Midbrain (tissue), 1 donor: ENCODE results near the gene RNF38.
"Not testable (repeated sequence)": the region's sequence is repeated elsewhere in the genome, so short reads cannot be mapped to it uniquely, and the experiment has no call there.

Source experiments
- DNase-seq: peaks from one replicate; lab custom pipeline; 2025; lab: John Stamatoyannopoulos, UW

RNF38 gene

GRCh38 chr9:36407122-36407723, 7.2 kb upstream of the RNF38 start:
- DNase-seq: peak; percentile 76

- DNase-seq: no peak
These were observed 2.5 kb upstream of the RNF38 start for GRCh38 chr9:36402536-36402935.

GRCh38 chr9:36401897-36402480, 1.9 kb upstream of the RNF38 start:
- no peak for DNase-seq

GRCh38 chr9:36401164-36401740, 1.2 kb upstream of the RNF38 start:
- DNase-seq: peak; percentile 89

DNA sequence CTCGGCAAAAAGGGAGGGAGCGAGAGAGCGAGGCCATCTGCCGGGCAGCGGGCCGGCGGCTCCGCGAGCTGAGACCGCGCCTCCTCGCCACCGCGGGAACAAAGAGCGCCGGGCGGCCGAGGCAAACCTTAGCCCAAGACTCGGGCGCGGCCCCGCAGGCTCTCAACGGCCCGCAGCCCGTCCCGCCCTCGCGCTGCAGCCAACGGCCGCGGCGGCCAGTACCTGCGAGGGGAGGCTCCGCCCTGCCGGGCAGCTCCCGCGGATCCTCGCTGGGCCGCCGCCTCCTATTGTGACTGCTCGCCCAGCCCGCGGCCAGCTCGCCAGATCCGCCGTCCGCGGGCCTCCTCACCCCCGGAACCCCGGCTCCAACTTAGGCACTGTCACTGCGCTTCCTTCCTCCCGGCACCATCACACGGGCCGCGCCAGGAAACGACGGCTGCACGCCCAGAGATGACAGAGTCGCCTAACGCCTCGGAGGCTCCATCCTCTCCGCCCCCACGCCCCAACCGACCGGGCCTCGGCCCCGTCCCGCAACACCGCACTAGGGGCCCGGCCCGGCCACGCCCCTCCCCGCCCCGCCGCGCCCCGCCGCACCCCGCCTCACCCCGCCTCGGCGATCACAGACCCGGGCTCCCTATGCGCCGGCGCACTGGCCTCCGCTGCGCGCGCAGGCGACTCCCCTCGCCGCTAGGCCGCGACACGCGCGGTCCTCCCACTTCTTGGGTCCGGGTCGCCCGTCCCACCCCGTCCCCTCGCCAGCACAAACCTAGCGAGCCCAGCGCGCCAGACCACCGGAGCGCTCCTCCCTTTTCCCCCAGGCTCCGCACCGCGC, 479 bp upstream of the RNF38 start:
- DNase-seq: peak; percentile 91

- DNase-seq: no peak
These were observed 1.3 kb downstream of the RNF38 start for GRCh38 chr9:36398745-36399144.

GRCh38 chr9:36396985-36397384, 3.1 kb downstream of the RNF38 start:
- no peak for DNase-seq

DNA sequence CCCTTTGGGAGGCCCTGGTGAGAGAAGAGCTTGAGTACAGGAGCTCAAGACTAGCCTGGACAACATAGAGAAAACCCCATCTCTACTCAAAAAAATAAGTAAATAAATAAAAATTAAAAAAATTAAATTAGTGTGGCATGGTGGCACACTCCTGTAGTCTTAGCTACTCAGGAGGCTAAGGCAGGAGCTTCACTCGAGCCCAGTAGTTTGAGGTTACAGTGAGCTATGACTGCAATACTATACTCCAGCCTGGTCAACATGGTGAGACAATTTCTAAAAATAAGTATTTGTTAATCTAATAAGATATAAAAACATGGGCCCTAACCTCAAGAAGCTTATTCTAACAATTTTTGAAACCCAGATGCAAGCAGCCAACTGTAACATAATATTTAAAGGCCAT, 7.6 kb downstream of the RNF38 start:
- DNase-seq: no peak

- no peak for DNase-seq
These were observed 10.5 kb downstream of the RNF38 start for GRCh38 chr9:36389590-36389989.

DNA sequence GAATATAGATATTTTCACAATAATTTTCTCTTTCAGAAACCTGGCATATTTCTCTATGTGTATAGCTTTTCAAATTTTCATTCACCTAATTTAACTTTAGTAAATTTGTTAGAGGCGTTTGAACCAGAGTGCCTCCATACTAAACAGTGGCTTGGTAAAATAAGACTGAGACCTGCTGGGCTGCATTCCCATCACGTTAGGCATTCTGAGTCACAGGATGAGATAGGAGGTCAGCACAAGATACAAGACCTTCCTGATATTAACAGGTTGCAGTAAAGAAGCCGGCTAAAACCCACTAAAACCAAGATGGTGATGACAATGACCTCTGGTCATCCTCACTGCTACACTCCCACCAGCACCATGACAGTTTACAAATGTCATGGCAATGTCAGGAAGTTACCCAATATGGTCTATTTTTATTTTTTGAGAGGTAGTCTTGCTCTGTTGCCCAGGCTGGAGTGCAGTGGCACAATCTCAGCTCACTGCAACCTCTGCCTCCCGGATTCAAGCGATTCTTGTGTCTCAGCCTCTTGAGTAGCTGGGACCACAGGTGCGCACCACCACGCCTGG, 13.6 kb downstream of the RNF38 start:
- not testable (repeated sequence) for DNase-seq

GRCh38 chr9:36382484-36382883, 17.6 kb downstream of the RNF38 start:
- no peak for DNase-seq

GRCh38 chr9:36364577-36364976, 35.5 kb downstream of the RNF38 start:
- DNase-seq: no peak

DNA sequence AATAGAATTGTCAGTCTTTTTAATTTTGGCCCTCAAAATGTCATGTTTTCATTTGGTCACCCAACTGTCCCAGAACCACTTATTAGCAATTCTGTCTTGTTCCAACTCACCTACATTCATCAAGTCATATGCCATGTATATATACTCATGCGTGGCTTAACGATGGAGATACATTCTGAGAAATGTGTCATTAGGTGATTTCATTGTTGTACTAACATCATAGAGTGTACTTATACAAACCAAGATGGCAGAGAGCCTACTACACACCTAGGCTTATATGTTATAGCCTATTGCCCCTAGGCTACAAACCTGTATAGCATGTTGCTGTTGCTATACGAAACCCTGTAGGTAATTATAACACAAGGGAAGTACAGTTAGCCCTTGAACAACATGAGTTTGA, 36.6 kb downstream of the RNF38 start:
- DNase-seq: no peak

DNA sequence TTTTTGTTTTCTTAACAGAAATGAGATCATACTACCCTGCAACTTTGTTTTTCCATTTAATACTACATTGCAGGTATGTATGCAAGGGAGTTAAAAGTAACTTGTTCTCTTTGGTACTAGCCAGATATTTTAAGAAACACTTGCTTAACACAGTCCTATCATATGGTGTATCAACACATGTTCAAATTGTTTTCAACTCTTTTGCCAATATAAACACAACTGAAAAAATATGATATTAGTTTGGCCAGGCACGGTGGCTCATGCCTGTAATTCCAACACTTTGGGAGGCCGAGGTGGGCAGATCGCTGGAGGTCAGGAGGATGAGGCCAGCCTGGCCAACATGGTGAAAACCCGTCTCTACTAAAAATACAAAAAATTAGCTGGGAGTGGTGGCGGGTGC, 41.6 kb downstream of the RNF38 start:
- no peak for DNase-seq

- DNase-seq: no peak
These were observed 42.4 kb downstream of the RNF38 start for GRCh38 chr9:36357639-36358038.

- no peak for DNase-seq
These were observed 53.5 kb downstream of the RNF38 start for GRCh38 chr9:36346569-36346968.

GRCh38 chr9:36345103-36345846, 54.8 kb downstream of the RNF38 start:
- no peak for DNase-seq

- DNase-seq: no peak
These were observed 58.0 kb downstream of the RNF38 start for GRCh38 chr9:36341936-36342577.

DNA sequence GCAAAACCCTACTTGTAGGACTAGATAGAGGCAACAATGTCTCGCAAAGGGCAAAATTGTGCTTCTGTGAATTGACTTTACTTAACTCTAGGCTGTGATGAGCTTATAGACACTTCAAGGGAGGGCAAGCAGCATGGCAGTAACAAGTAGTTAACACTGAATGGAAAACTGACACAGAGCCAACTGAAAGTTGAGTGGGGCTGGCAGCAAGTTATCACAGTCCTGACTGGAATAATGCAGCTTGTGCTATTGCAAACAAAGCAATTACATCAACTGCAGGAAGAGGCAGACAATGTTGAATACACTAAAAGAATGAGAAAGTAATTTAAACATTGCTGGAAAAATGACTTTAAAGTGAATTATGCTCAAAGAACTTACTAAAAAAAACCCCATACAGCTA, 62.2 kb downstream of the RNF38 start:
- DNase-seq: peak; percentile 24

GRCh38 chr9:36337002-36337401, 63.1 kb downstream of the RNF38 start:
- DNase-seq: no peak
